A549 (cell line): ENCODE measurements around the gene ZNF680. TPM values are rescaled to one million over a fixed set of nuclear protein-coding genes. Genes with fewer than 3 reads are reported as not detected.

ENCODE experiments used
- ATAC-seq, 2 experiments: fragments of 200-7000 bp in 1 of 2; fragments of >200 bp in 1 of 2; cut with Nextera tagmentation in 1 of 2; cut with Tn5 transposase in 1 of 2; 3 replicates each; pipeline versions ENCODE4 v1.8.0 to v1.9.1; 2018 to 2020; ENCODE audit warnings: mild to moderate bottlenecking in 1 of 2, moderate library complexity in 1 of 2
- CTCF ChIA-PET: fragments of 300-600 bp; sonication (Branson Sonifier 250); formaldehyde crosslinking; extraction: SDS; loops from one replicate; lab custom pipeline; 2021; ENCODE audit warnings: antibody characterized with exemption, inconsistent platforms; lab: Yijun Ruan, JAX
- POLR2A ChIA-PET: fragments of 350-600 bp; formaldehyde crosslinking; extraction: SDS; loops from one replicate; lab custom pipeline; 2021; ENCODE audit warnings: antibody characterized with exemption, inconsistent platforms; lab: Yijun Ruan, JAX
- DNase-seq, 2 experiments: peaks; one replicate each; pipeline versions ENCODE4 v3.0.0 to v3.0.0-alpha.2; 2011 to 2016; ENCODE audit warnings: low read depth in 1 of 2, low spot score in 1 of 2
- FAIRE-seq: peaks from 2 replicates; lab custom pipeline; 2011; peaks lifted over from hg19 to GRCh38; lab: Jason Lieb, UNC
- H3K27ac ChIP-seq, 2 experiments: fragments of >200 bp; sonication (Bioruptor Twin); formaldehyde crosslinking; 3 replicates each; pipeline ENCODE4 v1.5.1; 2016 to 2017
- H3K4me1 ChIP-seq: fragments of >200 bp; sonication (Bioruptor Twin); formaldehyde crosslinking; 3 replicates; pipeline ENCODE4 v1.6.1; 2016
- H3K4me2 ChIP-seq: fragments of >200 bp; sonication (Bioruptor Twin); formaldehyde crosslinking; 3 replicates; pipeline ENCODE4 v1.6.1; 2016
- H3K4me3 ChIP-seq: fragments of >200 bp; sonication (Bioruptor Twin); formaldehyde crosslinking; 3 replicates; pipeline ENCODE4 v1.5.1; 2016
- H3K9me3 ChIP-seq: fragments of >200 bp; sonication (Bioruptor Twin); formaldehyde crosslinking; 3 replicates; pipeline ENCODE4 v1.6.1; 2016
- CHD2 ChIP-seq: fragments of 150-350 bp; IDR thresholded peaks from 2 replicates; pipeline ENCODE4 v1.6.1; 2014; ENCODE audit warnings: low read length; ENCODE audit not compliant: partially characterized antibody
- EHMT2 ChIP-seq: fragments of 200-600 bp; sonication (generic); IDR thresholded peaks from 2 replicates; pipeline ENCODE4 v1.6.1; 2016; ENCODE audit warnings: antibody characterized with exemption, low read depth, mild to moderate bottlenecking, moderate library complexity
- ELK1 ChIP-seq: fragments of 150-350 bp; IDR thresholded peaks from 2 replicates; pipeline ENCODE4 v1.6.1; 2014; ENCODE audit warnings: low read depth, mild to moderate bottlenecking, low read length
- FOXS1 ChIP-seq: fragments of 250-450 bp; sonication (Bioruptor Pico); IDR thresholded peaks from 2 replicates; pipeline ENCODE4 v1.5.0; 2020; ENCODE audit warnings: mild to moderate bottlenecking, moderate library complexity
- HOXB5 ChIP-seq: fragments of 250-450 bp; sonication (Bioruptor Pico); IDR thresholded peaks from 2 replicates; pipeline ENCODE4 v1.5.0; 2020; ENCODE audit warnings: mild to moderate bottlenecking, moderate library complexity
- MAZ ChIP-seq: fragments of 150-350 bp; IDR thresholded peaks from 2 replicates; pipeline ENCODE4 v1.6.1; 2014; ENCODE audit warnings: antibody characterized with exemption, low read depth, low read length, borderline replicate concordance
- NPAS2 ChIP-seq: fragments of 250-450 bp; sonication (Bioruptor Pico); IDR thresholded peaks from 2 replicates; pipeline ENCODE4 v1.8.0; 2022; ENCODE audit warnings: mild to moderate bottlenecking, moderate library complexity, borderline replicate concordance
- PHF8 ChIP-seq: fragments of 200-600 bp; sonication (generic); IDR thresholded peaks from 2 replicates; pipeline ENCODE4 v1.6.1; 2016; ENCODE audit warnings: low read depth, mild to moderate bottlenecking, antibody characterized with exemption, moderate library complexity, borderline replicate concordance
- SMC3 ChIP-seq: fragments of >200 bp; sonication (Bioruptor Twin); formaldehyde crosslinking; IDR thresholded peaks from 3 replicates; pipeline ENCODE4 v1.6.1; 2018; ENCODE audit warnings: inconsistent platforms
- ZC3H11A ChIP-seq: fragments of 450-650 bp; IDR thresholded peaks from 2 replicates; pipeline ENCODE4 v1.6.1; 2014; ENCODE audit warnings: antibody characterized with exemption, mild to moderate bottlenecking
- ZFP36 ChIP-seq: fragments of 450-650 bp; IDR thresholded peaks from 2 replicates; pipeline ENCODE4 v1.6.1; 2014; ENCODE audit warnings: borderline replicate concordance; ENCODE audit not compliant: partially characterized antibody
- WGBS: methylation state at CpG from one replicate; pipeline ENCODE4 v1.1.6; 2017; ENCODE audit errors: missing lambda C conversion rate; 5-methylcytosine and 5-hydroxymethylcytosine counted together
- polyA plus RNA-seq, 4 experiments: library from polyadenylated mRNA; depleted of rRNA in 3 of 4; stranded (reverse); fragments of >200 nt; fragmentation: RNase III in 1 of 4; extraction: RNeasy Plus Mini Kit Qiagen cat#74134 plus additional on column Dnase treatment in 1 of 4; gene quantifications; 2 replicates in 3 of 4; 3 replicates in 1 of 4; pipeline ENCODE4 v1.2.3, GENCODE V29; 2011 to 2017

Gene ZNF680
- polyA plus RNA-seq, 2 of the 4 experiments (the other 2 are of a cell fraction), result 4.6 to 6.6 TPM

- POLR2A ChIA-PET, result no interaction called here
- DNase-seq (no peak), ATAC-seq (no peak)
- H3K27ac ChIP-seq, result no peak overlapping the region
- no peak overlapping the region for H3K4me2 ChIP-seq
- H3K4me3 ChIP-seq, result no peak overlapping the region
- H3K4me1 ChIP-seq, result no peaks in the 10 kb centered on the region
- TF ChIP-seq ZC3H11A (no peak), FOXS1 (no peak), SMC3 (no peak), ELK1 (no peak), HOXB5 (CRISPR knock-in tag) (no peak), PHF8 (no peak), ZFP36 (no peak), CHD2 (no peak), MAZ (no peak), NPAS2 (CRISPR knock-in tag) (no peak), EHMT2 (no peak)
- TF ChIP-seq, all 56 proteins: peak for 0
- FAIRE-seq, result no peak
- WGBS, result 0% methylated on average over 1 of the region's 1 CpG
- CTCF ChIA-PET, result no interaction called here
- peaks cover 18% of the 10 kb centered on the region; the same call in 1 of the 3 replicates for H3K9me3 ChIP-seq
Measured at GRCh38 chr7:64485623-64486022, 77.2 kb downstream of the ZNF680 start.

Other genes with a start within 250 kb of the ZNF680 start
- gene ZNF736, start 249.1 kb downstream of the ZNF680 start, polyA plus RNA-seq (2011; rRNA removed), result 0.03 and 0.12 TPM in 2 replicates
- gene ZNF736, start 249.1 kb downstream of the ZNF680 start, polyA plus RNA-seq (2017; fragmentation: RNase III; extraction: RNeasy Plus Mini Kit Qiagen cat#74134 plus additional on column Dnase treatment), result 0.01 to 0.12 TPM (median 0.01 TPM) in 3 replicates
- 4.6 and 4.9 TPM in 2 replicates for gene ZNF107, start 103.1 kb upstream of the ZNF680 start, polyA plus RNA-seq (2011; rRNA removed)
- gene ZNF107, start 103.1 kb upstream of the ZNF680 start, polyA plus RNA-seq (2017; fragmentation: RNase III; extraction: RNeasy Plus Mini Kit Qiagen cat#74134 plus additional on column Dnase treatment), result 2.8 to 3.6 TPM (median 3.4 TPM) in 3 replicates
- 6.3 TPM in 2 replicates for gene ZNF138, start 231.4 kb upstream of the ZNF680 start, polyA plus RNA-seq (2011; rRNA removed)
- gene ZNF138, start 231.4 kb upstream of the ZNF680 start, polyA plus RNA-seq (2017; fragmentation: RNase III; extraction: RNeasy Plus Mini Kit Qiagen cat#74134 plus additional on column Dnase treatment), result 3.8 to 4.0 TPM (median 3.9 TPM) in 3 replicates